ENCODE measurements around the gene TCF12. TPM values are rescaled to one million over a fixed set of nuclear protein-coding genes. Genes with fewer than 3 reads are reported as not detected.

The TCF12 gene
- total RNA-seq, 6 experiments from 2014 or later: 106 to 200 (median 149) TPM

DNA sequence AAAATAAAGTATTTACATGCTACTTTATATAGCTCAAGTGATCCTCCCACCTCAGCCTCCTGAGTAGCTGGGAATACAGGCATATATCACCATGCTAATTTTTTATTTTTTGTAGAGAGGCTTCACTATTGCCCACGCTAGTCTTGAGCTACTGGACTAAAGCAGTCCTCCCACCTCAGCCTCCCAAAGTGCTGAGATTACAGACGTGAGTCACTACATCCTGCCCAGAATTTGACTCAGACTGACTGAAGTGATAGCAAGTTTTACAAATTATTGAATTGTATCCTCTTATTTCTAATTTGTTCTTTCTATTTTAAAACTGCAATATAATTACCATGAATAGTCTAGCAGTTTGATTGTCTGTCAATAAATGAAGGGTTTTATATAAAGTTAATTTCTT is 247.5 kb downstream of the TCF12 start:
- peak; percentile 30 for DNase-seq
- Mint-ChIP-seq H3K9me3 (no peaks in the 10 kb centered on the region), H3K4me1 (ENCODE audit: low read depth) (peaks cover 45% of the 10 kb centered on the region), H3K36me3 (ENCODE audit: low read depth) (peaks cover 25% of the 10 kb centered on the region), H3K4me3 (no peak overlapping the region), H3K27me3 (ENCODE audit: insufficient read depth) (0 out of 2 replicates have a peak, but pooled peaks cover 1% of the 10 kb centered on the region), H3K27ac (no peak overlapping the region)
- TF ChIP-seq, protein P1, sequence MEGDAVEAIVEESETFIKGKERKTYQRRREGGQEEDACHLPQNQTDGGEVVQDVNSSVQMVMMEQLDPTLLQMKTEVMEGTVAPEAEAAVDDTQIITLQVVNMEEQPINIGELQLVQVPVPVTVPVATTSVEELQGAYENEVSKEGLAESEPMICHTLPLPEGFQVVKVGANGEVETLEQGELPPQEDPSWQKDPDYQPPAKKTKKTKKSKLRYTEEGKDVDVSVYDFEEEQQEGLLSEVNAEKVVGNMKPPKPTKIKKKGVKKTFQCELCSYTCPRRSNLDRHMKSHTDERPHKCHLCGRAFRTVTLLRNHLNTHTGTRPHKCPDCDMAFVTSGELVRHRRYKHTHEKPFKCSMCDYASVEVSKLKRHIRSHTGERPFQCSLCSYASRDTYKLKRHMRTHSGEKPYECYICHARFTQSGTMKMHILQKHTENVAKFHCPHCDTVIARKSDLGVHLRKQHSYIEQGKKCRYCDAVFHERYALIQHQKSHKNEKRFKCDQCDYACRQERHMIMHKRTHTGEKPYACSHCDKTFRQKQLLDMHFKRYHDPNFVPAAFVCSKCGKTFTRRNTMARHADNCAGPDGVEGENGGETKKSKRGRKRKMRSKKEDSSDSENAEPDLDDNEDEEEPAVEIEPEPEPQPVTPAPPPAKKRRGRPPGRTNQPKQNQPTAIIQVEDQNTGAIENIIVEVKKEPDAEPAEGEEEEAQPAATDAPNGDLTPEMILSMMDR (IDR thresholded peaks at IDR 0.05): no peak

DNA sequence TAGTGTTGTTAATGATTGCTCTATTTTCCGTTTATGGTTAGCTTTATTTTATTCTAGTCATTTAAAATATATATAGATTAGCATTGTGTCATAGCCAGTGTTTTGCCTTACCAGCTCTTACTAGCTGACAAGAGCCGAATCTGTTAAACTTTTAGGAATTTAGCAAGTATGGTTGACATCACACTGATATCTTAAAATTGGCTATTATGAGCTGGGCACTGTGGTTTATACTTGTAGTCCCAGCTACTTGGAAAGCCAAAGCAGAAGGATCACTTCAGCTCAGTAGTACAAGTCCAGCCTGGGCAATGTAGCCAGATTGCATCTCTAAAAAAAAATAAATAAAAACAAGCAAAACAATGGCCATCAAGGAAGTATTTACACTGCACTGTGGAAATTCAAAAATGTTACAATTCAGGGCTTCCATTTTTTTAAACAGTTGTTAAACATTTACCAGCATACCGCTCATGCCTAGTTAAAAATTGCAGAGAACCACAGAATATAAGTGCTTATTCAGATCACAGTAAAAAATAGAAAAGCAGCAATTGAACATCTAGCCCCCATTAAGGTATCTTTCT is 249.5 kb downstream of the TCF12 start:
- TF ChIP-seq, protein P1 (IDR thresholded peaks at IDR 0.05): no peak
- Mint-ChIP-seq H3K36me3 (ENCODE audit: low read depth) (peaks cover 30% of the 10 kb centered on the region), H3K27me3 (ENCODE audit: insufficient read depth) (0 out of 2 replicates have a peak, but pooled peaks cover 1% of the 10 kb centered on the region), H3K27ac (no peak overlapping the region), H3K4me3 (no peak overlapping the region), H3K9me3 (no peaks in the 10 kb centered on the region), H3K4me1 (ENCODE audit: low read depth) (peaks cover 44% of the 10 kb centered on the region)
- no peak for DNase-seq

DNA sequence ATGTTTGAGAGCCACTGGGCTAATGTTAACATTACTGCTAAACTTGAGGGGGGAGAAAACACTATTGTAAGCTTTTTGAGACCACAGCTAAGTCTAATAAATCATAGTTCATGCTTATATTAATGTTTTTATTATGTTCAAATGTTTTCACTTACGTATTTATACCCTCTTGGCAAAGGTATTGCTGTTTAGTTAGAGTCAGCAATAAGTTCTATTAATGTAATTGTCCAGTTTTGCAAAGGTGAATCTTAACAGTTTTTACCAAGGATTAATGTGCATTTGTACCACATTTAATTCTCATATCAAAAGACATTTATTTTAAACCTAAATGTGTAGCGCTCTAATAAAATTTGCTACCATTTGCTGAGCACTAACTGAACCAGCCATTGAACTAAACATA is 251.2 kb downstream of the TCF12 start:
- Mint-ChIP-seq H3K27ac (no peak overlapping the region), H3K27me3 (ENCODE audit: insufficient read depth) (no peaks in the 10 kb centered on the region), H3K4me3 (no peak overlapping the region), H3K9me3 (no peaks in the 10 kb centered on the region), H3K4me1 (ENCODE audit: low read depth) (peaks cover 50% of the 10 kb centered on the region), H3K36me3 (ENCODE audit: low read depth) (peaks cover 30% of the 10 kb centered on the region)
- TF ChIP-seq, protein P1 (IDR thresholded peaks at IDR 0.05): no peak
- no peak for DNase-seq

DNA sequence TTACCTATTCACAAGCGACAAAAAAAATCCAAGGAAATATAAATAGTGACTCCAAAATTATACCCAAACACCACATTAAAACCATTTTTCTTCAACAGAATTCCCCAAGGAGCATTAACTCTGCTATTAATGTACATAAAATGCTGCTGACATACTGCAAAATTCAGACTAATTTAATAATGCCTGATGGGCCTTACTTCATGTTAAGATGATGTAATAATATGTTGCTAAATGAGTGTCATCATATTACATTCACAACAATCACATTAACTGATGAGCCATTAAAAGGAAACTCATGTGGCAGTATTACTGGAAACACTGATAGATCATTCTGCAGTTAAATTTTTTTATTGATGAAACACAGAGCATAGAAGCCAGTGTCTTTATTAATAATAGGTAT is 253.0 kb downstream of the TCF12 start:
- H3K4me1 Mint-ChIP-seq (ENCODE audit: low read depth): peaks cover 41% of the 10 kb centered on the region
- no peaks in the 10 kb centered on the region for H3K9me3 Mint-ChIP-seq
- peaks cover 35% of the 10 kb centered on the region for H3K36me3 Mint-ChIP-seq (ENCODE audit: low read depth)
- no peak overlapping the region for H3K27ac Mint-ChIP-seq
- DNase-seq: no peak
- TF ChIP-seq, protein P1 (IDR thresholded peaks at IDR 0.05): no peak
- H3K4me3 Mint-ChIP-seq: no peak overlapping the region
- no peaks in the 10 kb centered on the region for H3K27me3 Mint-ChIP-seq (ENCODE audit: insufficient read depth)

DNA sequence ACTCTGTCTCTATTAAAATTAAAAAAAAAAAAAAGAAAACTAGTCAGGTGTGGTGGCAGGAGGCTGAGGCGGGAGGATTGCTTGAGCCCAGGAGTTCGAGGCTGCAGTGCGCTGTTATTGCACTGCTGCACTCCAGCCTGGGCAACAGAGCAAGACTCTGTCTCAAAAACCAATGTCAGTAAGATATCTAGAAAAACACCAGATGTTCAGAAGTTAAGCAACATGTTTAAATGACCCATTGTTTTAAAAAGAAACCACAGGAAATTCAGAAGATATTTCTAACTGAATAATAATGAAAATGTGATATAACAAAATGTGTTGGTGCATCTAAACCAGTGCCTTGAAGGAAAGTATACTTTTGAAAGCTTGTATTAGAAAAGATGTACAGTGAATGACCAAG is 254.5 kb downstream of the TCF12 start:
- Mint-ChIP-seq H3K27me3 (ENCODE audit: insufficient read depth) (no peaks in the 10 kb centered on the region; the same call in 1 of the 2 replicates), H3K4me3 (no peak overlapping the region), H3K9me3 (no peaks in the 10 kb centered on the region), H3K4me1 (ENCODE audit: low read depth) (peaks cover 29% of the 10 kb centered on the region), H3K36me3 (ENCODE audit: low read depth) (peaks cover 32% of the 10 kb centered on the region), H3K27ac (peak overlapping the region; percentile 3; the same call in 1 of the 2 replicates)
- no peak for DNase-seq
- TF ChIP-seq, protein P1 (IDR thresholded peaks at IDR 0.05): no peak

Data from HFFc6 (cell line).